A549 (cell line): ENCODE measurements around the gene RGS19. TPM values are rescaled to one million over a fixed set of nuclear protein-coding genes. Genes with fewer than 3 reads are reported as not detected.

Experiments used
- ATAC-seq, 2 experiments: fragments of 200-7000 bp in 1 of 2; fragments of >200 bp in 1 of 2; cut with Nextera tagmentation in 1 of 2; cut with Tn5 transposase in 1 of 2; 3 replicates each; pipeline versions ENCODE4 v1.8.0 to v1.9.1; 2018 to 2020; ENCODE audit warnings: mild to moderate bottlenecking in 1 of 2, moderate library complexity in 1 of 2
- CTCF ChIA-PET: fragments of 300-600 bp; sonication (Branson Sonifier 250); formaldehyde crosslinking; extraction: SDS; loops from one replicate; lab custom pipeline; 2021; ENCODE audit warnings: antibody characterized with exemption, inconsistent platforms; lab: Yijun Ruan, JAX
- POLR2A ChIA-PET: fragments of 350-600 bp; formaldehyde crosslinking; extraction: SDS; loops from one replicate; lab custom pipeline; 2021; ENCODE audit warnings: antibody characterized with exemption, inconsistent platforms; lab: Yijun Ruan, JAX
- DNase-seq, 2 experiments: peaks; one replicate each; pipeline versions ENCODE4 v3.0.0 to v3.0.0-alpha.2; 2011 to 2016; ENCODE audit warnings: low read depth in 1 of 2, low spot score in 1 of 2
- FAIRE-seq: peaks from 2 replicates; lab custom pipeline; 2011; peaks lifted over from hg19 to GRCh38; lab: Jason Lieb, UNC
- H3K27ac ChIP-seq, 2 experiments: fragments of >200 bp; sonication (Bioruptor Twin); formaldehyde crosslinking; 3 replicates each; pipeline ENCODE4 v1.5.1; 2016 to 2017
- H3K4me1 ChIP-seq: fragments of >200 bp; sonication (Bioruptor Twin); formaldehyde crosslinking; 3 replicates; pipeline ENCODE4 v1.6.1; 2016
- H3K4me2 ChIP-seq: fragments of >200 bp; sonication (Bioruptor Twin); formaldehyde crosslinking; 3 replicates; pipeline ENCODE4 v1.6.1; 2016
- H3K4me3 ChIP-seq: fragments of >200 bp; sonication (Bioruptor Twin); formaldehyde crosslinking; 3 replicates; pipeline ENCODE4 v1.5.1; 2016
- H3K9me3 ChIP-seq: fragments of >200 bp; sonication (Bioruptor Twin); formaldehyde crosslinking; 3 replicates; pipeline ENCODE4 v1.6.1; 2016
- BCL3 ChIP-seq: fragments of >200 bp; sonication (Bioruptor Twin); formaldehyde crosslinking; IDR thresholded peaks from 3 replicates; pipeline ENCODE4 v1.6.1; 2016
- EHMT2 ChIP-seq: fragments of 200-600 bp; sonication (generic); IDR thresholded peaks from 2 replicates; pipeline ENCODE4 v1.6.1; 2016; ENCODE audit warnings: antibody characterized with exemption, low read depth, mild to moderate bottlenecking, moderate library complexity
- GATA3 ChIP-seq: IDR thresholded peaks from 2 replicates; pipeline ENCODE4 v1.6.1; 2012; ENCODE audit warnings: borderline replicate concordance
- HEYL ChIP-seq: fragments of 250-450 bp; sonication (Bioruptor Pico); IDR thresholded peaks from 2 replicates; pipeline ENCODE4 v1.8.0; 2021; ENCODE audit warnings: mild to moderate bottlenecking, moderate library complexity
- HMGXB4 ChIP-seq: fragments of 250-450 bp; sonication (Bioruptor Pico); IDR thresholded peaks from 2 replicates; pipeline ENCODE4 v1.5.0; 2021; ENCODE audit warnings: mild to moderate bottlenecking, moderate library complexity, borderline replicate concordance
- HOXB5 ChIP-seq: fragments of 250-450 bp; sonication (Bioruptor Pico); IDR thresholded peaks from 2 replicates; pipeline ENCODE4 v1.5.0; 2020; ENCODE audit warnings: mild to moderate bottlenecking, moderate library complexity
- MAZ ChIP-seq: fragments of 150-350 bp; IDR thresholded peaks from 2 replicates; pipeline ENCODE4 v1.6.1; 2014; ENCODE audit warnings: antibody characterized with exemption, low read depth, low read length, borderline replicate concordance
- NFE2L2 ChIP-seq: fragments of 150-350 bp; conservative IDR thresholded peaks from 2 replicates; pipeline ENCODE4 v1.6.1; 2014; ENCODE audit warnings: low read length
- REST ChIP-seq: fragments of 200-600 bp; sonication (generic); IDR thresholded peaks from 2 replicates; pipeline ENCODE4 v1.6.1; 2016; ENCODE audit warnings: antibody characterized with exemption, mild to moderate bottlenecking, moderate library complexity
- RFX5 ChIP-seq: fragments of 450-650 bp; IDR thresholded peaks from 2 replicates; pipeline ENCODE4 v1.7.1; 2014; ENCODE audit warnings: antibody characterized with exemption, mild to moderate bottlenecking, moderate library complexity
- SMC3 ChIP-seq: fragments of >200 bp; sonication (Bioruptor Twin); formaldehyde crosslinking; IDR thresholded peaks from 3 replicates; pipeline ENCODE4 v1.6.1; 2018; ENCODE audit warnings: inconsistent platforms
- SREBF2 ChIP-seq: fragments of 450-650 bp; IDR thresholded peaks from 2 replicates; pipeline ENCODE4 v1.6.1; 2014; ENCODE audit warnings: mild to moderate bottlenecking, moderate library complexity
- ZSCAN20 ChIP-seq: fragments of 250-450 bp; sonication (Bioruptor Pico); IDR thresholded peaks from 2 replicates; pipeline ENCODE4 v1.8.0; 2022; ENCODE audit warnings: mild to moderate bottlenecking, moderate library complexity
- WGBS: methylation state at CpG from one replicate; pipeline ENCODE4 v1.1.6; 2017; ENCODE audit errors: missing lambda C conversion rate; 5-methylcytosine and 5-hydroxymethylcytosine counted together
- polyA plus RNA-seq, 4 experiments: library from polyadenylated mRNA; depleted of rRNA in 3 of 4; stranded (reverse); fragments of >200 nt; fragmentation: RNase III in 1 of 4; extraction: RNeasy Plus Mini Kit Qiagen cat#74134 plus additional on column Dnase treatment in 1 of 4; gene quantifications; 2 replicates in 3 of 4; 3 replicates in 1 of 4; pipeline ENCODE4 v1.2.3, GENCODE V29; 2011 to 2017

RGS19 gene
- polyA plus RNA-seq, 2 of the 4 experiments (the other 2 are of a cell fraction) = 13.8 to 18.8 TPM

- TF ChIP-seq HMGXB4 (CRISPR knock-in tag) (no peak), NFE2L2 (no peak), RFX5 (no peak), REST (no peak), SMC3 (peak; percentile 63), MAZ (no peak), HEYL (CRISPR knock-in tag) (no peak), EHMT2 (no peak)
Observed at GRCh38 chr20:64069614-64070243, 9.6 kb downstream of the RGS19 start (continued).

GRCh38 chr20:64069209-64069613, 10.1 kb downstream of the RGS19 start:
- H3K4me2 ChIP-seq = no peak overlapping the region
- H3K9me3 ChIP-seq = no peaks in the 10 kb centered on the region
- no peak for TF ChIP-seq ZSCAN20 (CRISPR knock-in tag)
- WGBS = 83% methylated on average over 6 of the region's 20 CpGs
- ChIA-PET CTCF (interaction anchor here (0.6 to 3.7 kb wide), 19 partner anchors 9 to 546 kb away, joined by 3 to 34 read pairs (median 4); partner anchors contain the start of genes LKAAEAR1, OPRL1, RGS19 and SOX18), POLR2A (no interaction called here)
- H3K4me1 ChIP-seq = peaks cover 30% of the 10 kb centered on the region
- FAIRE-seq (no peak), ATAC-seq (0 out of 6 replicates have a peak, but pooled peaks of 1 of the 2 experiments have one; percentile 0), DNase-seq (no peak)
- no peak overlapping the region for H3K4me3 ChIP-seq
- H3K27ac ChIP-seq = no peak overlapping the region

- Histone ChIP-seq H3K4me3 (no peak overlapping the region), H3K4me2 (no peak overlapping the region), H3K4me1 (peaks cover 36% of the 10 kb centered on the region)
- CTCF ChIA-PET = interaction anchor here (0.5 to 3.7 kb wide), 13 partner anchors 9 to 516 kb away, joined by 3 to 34 read pairs (median 6); partner anchors contain the start of genes OPRL1, RGS19 and SOX18
- POLR2A ChIA-PET = no interaction called here
- ATAC-seq (no peak), FAIRE-seq (no peak), DNase-seq (no peak)
- 13% methylated on average over 1 of the region's 12 CpGs for WGBS
- TF ChIP-seq BCL3 (no peak), HOXB5 (CRISPR knock-in tag) (no peak), SREBF2 (no peak), GATA3 (no peak)
- TF ChIP-seq, all 56 proteins: peak for 0
- Histone ChIP-seq H3K9me3 (no peaks in the 10 kb centered on the region), H3K27ac (no peak overlapping the region)
Observed at GRCh38 chr20:64068386-64069208, 10.7 kb downstream of the RGS19 start.
